ENCODE results near the gene PAQR9. TPM values are rescaled to one million over a fixed set of nuclear protein-coding genes. Genes with fewer than 3 reads are reported as not detected.

The PAQR9 gene
- total RNA-seq, 4 donors from 2014 or later: not detected

DNA sequence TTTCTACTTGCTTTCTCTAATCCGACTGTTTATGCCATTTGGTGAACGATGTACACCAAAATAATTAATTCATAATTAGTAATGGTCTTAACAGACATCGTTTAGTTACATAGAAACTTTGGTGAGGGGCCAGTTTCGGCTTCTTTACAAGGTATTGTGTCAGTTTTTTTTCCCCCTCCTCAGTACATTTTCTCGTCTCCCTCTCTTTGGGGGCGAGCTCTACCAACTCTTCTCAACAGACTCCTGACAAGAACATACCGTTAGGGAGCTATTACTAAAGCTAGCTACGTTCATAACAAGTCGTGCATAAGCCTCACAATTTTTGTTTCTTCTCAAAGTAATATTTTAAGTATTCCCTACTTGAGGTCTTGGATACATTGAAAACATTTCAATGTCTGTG lies 39.3 kb upstream of the PAQR9 start:
- DNase-seq: no peak
- peak overlapping the region; percentile 74 to 95 (median 90) for H3K4me3 ChIP-seq
- intact Hi-C loops (cut with DNase I): no loop called here
- 3 to 7% methylated on average over 9 of the region's 9 CpGs for WGBS, 2 donors
- peaks cover 8 to 71% (median 19%) of the 10 kb centered on the region in 3 donors for H3K4me1 ChIP-seq
- H3K27ac ChIP-seq: peak overlapping the region in 3 of 4 donors; percentile 88 to 96 (median 91)
- H3K27me3 ChIP-seq: no peaks in the 10 kb centered on the region
- H3K9me3 ChIP-seq: no peaks in the 10 kb centered on the region
- no peaks in the 10 kb centered on the region for H3K36me3 ChIP-seq
- no peak for TF ChIP-seq POLR2A (IDR thresholded peaks at IDR 0.05)
- TF ChIP-seq, protein P1, sequence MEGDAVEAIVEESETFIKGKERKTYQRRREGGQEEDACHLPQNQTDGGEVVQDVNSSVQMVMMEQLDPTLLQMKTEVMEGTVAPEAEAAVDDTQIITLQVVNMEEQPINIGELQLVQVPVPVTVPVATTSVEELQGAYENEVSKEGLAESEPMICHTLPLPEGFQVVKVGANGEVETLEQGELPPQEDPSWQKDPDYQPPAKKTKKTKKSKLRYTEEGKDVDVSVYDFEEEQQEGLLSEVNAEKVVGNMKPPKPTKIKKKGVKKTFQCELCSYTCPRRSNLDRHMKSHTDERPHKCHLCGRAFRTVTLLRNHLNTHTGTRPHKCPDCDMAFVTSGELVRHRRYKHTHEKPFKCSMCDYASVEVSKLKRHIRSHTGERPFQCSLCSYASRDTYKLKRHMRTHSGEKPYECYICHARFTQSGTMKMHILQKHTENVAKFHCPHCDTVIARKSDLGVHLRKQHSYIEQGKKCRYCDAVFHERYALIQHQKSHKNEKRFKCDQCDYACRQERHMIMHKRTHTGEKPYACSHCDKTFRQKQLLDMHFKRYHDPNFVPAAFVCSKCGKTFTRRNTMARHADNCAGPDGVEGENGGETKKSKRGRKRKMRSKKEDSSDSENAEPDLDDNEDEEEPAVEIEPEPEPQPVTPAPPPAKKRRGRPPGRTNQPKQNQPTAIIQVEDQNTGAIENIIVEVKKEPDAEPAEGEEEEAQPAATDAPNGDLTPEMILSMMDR (IDR thresholded peaks at IDR 0.05): no peak

DNA sequence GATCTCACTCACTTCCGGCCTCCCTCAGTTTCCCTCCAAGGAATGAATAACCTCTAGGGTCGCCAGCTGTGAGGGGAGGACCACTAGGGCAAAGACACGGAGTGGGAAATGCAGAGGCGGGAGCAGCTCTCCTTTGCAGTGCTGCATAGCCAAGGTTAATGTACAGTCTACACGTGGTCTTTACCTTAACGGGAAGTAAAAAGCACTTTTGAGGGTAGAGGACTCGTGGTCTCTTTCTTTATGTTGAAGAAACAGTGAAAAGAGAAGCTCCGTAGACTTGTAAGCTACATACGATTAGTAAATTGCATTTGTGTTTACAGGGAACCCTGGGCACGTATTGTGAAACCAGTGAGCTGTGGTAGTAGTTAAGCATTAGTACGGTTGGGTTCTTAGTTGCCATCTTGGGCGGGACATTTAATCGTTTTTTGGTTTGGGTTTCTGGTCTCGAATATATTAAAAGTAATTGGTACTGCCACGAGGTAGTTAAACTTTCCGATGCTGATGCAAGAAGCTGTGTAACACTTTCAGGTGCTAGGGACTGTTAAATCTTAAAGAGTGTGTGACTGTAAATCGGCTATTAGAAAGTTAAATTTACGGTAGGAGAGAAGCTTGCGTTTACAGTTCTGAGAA lies 38.7 kb upstream of the PAQR9 start:
- Histone ChIP-seq H3K4me3 (peak overlapping the region; percentile 74 to 95 (median 90)), H3K27ac (peak overlapping the region; percentile 88 to 96 (median 94)), H3K27me3 (no peaks in the 10 kb centered on the region), H3K4me1 (peaks cover 8 to 69% (median 19%) of the 10 kb centered on the region in 3 donors), H3K9me3 (no peaks in the 10 kb centered on the region), H3K36me3 (no peaks in the 10 kb centered on the region)
- WGBS, 2 donors: 1% methylated on average over 17 to 18 of the region's 19 CpGs
- DNase-seq: no peak
- intact Hi-C loops (cut with DNase I): no loop called here
- no peak for TF ChIP-seq POLR2A (IDR thresholded peaks at IDR 0.05)
- TF ChIP-seq, protein P1 (IDR thresholded peaks at IDR 0.05): no peak

DNA sequence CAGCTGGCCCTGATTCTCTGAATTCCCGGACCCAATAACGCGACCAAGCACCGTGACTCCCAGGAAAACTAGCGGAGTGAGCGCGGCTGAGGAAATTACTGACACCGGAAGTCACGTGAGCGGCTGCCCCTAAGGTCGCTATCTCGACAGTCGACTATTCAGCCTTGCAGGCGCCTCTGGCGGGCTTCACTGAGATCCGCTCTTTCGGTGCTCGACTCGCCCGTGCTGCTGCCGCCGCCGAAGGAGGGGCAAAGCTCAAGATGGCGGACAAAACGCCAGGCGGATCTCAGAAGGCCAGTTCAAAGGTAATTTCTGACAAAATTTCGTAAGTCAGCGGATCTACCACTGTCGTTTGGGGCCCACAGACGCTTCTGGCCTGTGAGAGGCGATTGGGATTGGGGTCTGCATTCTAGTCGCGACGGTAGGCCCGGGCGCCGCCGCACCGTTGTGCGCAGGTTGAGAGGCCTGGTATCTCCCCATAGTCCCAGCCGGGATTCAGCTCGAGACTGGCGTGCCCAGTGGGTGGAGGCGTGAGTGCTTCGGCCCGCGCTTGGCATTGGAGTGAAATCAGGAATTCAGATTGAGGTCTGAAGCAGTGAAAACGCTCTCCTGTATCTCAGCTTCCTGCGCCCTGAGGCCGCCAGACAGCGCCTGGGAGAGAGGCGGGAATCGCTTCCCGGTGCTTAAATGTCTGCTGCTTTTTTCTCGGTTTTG lies 38.1 kb upstream of the PAQR9 start, which contains the start of gene U2SURP:
Gene U2SURP, plus strand, starts transcription at position 202 of the 714 bp plus-strand sequence. Its CDS starts 59 bp downstream, at position 261.
- H3K27me3 ChIP-seq: no peaks in the 10 kb centered on the region
- peak in 3 of 4 donors; percentile 7 to 77 (median 47) for TF ChIP-seq POLR2A (IDR thresholded peaks at IDR 0.05)
- TF ChIP-seq, protein P1 (IDR thresholded peaks at IDR 0.05): peak in 3 of 6 experiments; percentile 4 to 38 (median 34)
- no peaks in the 10 kb centered on the region for H3K36me3 ChIP-seq
- peak; percentile 81 for DNase-seq
- H3K27ac ChIP-seq: peak within 1 kb of the TSS; percentile 88 to 96 (median 94)
- WGBS, 2 donors: 0% methylated on average over 16 to 37 of the region's 55 CpGs
- peaks cover 8 to 62% (median 19%) of the 10 kb centered on the region in 3 donors for H3K4me1 ChIP-seq
- H3K9me3 ChIP-seq: no peaks in the 10 kb centered on the region
- H3K4me3 ChIP-seq: peak within 1 kb of the TSS; percentile 74 to 95 (median 90)
- intact Hi-C loops (cut with DNase I): no loop called here

DNA sequence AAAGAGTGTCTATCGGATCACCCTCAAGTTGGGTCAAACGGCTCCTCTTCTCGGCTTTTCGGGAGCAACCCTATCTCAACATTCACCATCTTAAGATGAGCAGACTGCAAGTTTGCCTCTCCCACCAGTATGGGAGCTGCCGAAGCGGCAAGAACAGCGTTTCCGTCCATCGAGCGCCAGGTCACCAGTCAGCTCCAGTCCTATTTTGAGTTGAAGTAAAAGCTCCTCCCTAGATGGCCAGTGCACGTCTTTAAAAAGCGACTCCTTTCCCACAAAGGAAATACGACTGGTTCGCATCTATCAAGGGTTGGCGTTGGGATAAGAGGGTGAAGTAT lies 37.5 kb upstream of the PAQR9 start:
- peak overlapping the region; percentile 88 to 96 (median 94) for H3K27ac ChIP-seq
- DNase-seq: no peak
- H3K36me3 ChIP-seq: no peaks in the 10 kb centered on the region
- 0% methylated on average over 6 to 10 of the region's 15 CpGs for WGBS, 2 donors
- peaks cover 8 to 57% (median 19%) of the 10 kb centered on the region in 3 donors for H3K4me1 ChIP-seq
- H3K9me3 ChIP-seq: no peaks in the 10 kb centered on the region
- peak overlapping the region; percentile 74 to 95 (median 90) for H3K4me3 ChIP-seq
- intact Hi-C loops (cut with DNase I): no loop called here
- TF ChIP-seq, protein P1 (IDR thresholded peaks at IDR 0.05): no peak
- no peak for TF ChIP-seq POLR2A (IDR thresholded peaks at IDR 0.05)
- no peaks in the 10 kb centered on the region for H3K27me3 ChIP-seq

DNA sequence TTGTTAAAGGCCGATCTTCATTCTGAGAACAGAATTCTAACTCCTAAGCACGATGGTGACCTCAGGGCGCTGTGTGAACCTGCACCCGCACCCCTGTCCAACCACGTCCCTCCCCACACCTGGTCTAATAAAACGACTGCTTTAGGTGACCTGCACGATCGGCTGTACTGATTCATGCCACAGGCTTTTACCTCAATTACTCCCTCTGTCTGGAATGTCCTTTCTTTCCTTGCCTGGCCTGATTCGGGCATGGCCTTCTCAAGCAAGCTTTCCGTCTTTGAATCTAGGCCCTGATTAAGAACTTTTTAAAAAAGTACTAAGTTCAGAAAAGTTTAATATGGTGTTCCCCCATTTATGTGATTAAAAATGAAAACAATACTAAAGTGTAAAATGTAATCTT lies 37.1 kb upstream of the PAQR9 start:
- Histone ChIP-seq H3K27me3 (no peaks in the 10 kb centered on the region), H3K9me3 (no peaks in the 10 kb centered on the region), H3K36me3 (no peaks in the 10 kb centered on the region), H3K4me3 (peak overlapping the region; percentile 74 to 95 (median 90)), H3K27ac (peak overlapping the region; percentile 88 to 96 (median 94)), H3K4me1 (peaks cover 8 to 52% (median 17%) of the 10 kb centered on the region in 3 donors)
- WGBS, 2 donors: 13 to 17% methylated on average over 10 of the region's 10 CpGs
- no peak for TF ChIP-seq POLR2A (IDR thresholded peaks at IDR 0.05)
- TF ChIP-seq, protein P1 (IDR thresholded peaks at IDR 0.05): no peak
- intact Hi-C loops (cut with DNase I): no loop called here
- DNase-seq: no peak
